SH-SY5Y (cell line): Measurements from ENCODE around the gene NR5A2.

ENCODE experiments used
- GATA2 ChIP-seq: IDR thresholded peaks from 2 replicates; pipeline ENCODE4 v1.6.1; 2011; ENCODE audit warnings: mild to moderate bottlenecking, low read depth, low read length
- GATA3 ChIP-seq: IDR thresholded peaks from 2 replicates; pipeline ENCODE4 v1.6.1; 2011; ENCODE audit warnings: low read depth, mild to moderate bottlenecking, low read length, moderate library complexity

Gene NR5A2

DNA sequence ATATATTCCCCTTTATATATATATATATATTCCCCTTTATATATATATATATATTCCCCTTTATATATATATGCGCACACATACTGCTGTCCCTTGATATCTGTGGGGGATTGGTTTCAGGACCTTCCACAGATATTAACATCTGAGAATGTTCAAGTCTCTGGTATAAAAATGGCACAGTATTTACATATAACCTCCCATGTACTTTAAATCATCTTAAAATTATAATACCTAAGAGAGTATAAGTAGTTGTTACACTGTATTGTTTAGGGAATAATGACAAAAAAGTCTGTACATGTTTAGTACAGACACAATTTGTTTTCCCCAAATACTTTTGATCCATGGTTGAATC is 45.8 kb downstream of the NR5A2 start:
- TF ChIP-seq GATA3 = no peak
- no peak for TF ChIP-seq GATA2

DNA sequence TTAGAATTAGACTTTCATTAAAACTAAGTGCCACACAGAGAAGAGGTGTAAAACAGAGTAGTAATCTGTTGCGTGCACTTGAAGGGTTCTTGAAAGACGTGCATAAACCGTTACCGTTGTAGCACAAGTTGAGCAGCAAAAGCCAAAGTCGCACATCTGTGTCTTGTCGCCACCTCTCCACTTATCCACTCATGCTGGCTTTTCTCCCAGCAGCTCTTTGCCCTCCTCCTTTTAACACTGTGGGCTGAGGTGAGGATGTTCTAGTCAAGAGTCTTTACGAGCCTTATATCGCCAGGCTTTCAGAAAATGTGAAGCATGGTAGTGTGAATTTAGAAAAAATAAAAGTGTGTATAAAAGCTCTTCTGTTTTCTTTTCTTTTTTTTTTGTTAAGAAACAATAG is 48.0 kb downstream of the NR5A2 start:
- TF ChIP-seq GATA2 (no peak), GATA3 (no peak)

DNA sequence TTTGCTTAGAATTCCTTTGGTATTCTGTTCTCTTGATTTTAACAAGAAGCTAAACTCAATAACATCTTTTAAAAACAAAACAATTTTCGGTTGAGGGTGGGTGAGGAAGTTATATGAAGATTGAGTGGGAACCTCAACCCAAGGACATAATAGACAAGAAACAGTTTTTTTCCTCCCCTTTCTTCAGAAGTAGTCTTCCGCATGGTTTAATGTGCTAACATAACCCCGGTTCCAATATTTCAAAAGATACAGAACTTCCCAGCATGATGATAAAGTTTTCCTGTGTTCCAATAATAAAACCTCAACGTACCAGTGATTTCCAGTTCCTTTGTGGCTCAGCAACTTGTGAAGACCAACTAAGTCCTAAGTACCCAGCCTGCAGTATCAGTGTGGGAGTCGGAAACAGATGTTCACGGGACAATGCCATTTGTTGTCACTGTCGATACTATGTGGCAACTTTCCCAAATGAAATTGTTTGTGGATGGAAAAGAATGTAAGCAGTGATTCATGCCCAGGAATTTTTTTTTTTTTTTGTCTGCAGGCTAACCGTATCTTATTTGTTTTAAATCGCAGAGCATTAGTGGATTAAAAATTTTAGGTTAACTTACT is 48.5 kb downstream of the NR5A2 start:
- TF ChIP-seq GATA2 (no peak), GATA3 (no peak)

DNA sequence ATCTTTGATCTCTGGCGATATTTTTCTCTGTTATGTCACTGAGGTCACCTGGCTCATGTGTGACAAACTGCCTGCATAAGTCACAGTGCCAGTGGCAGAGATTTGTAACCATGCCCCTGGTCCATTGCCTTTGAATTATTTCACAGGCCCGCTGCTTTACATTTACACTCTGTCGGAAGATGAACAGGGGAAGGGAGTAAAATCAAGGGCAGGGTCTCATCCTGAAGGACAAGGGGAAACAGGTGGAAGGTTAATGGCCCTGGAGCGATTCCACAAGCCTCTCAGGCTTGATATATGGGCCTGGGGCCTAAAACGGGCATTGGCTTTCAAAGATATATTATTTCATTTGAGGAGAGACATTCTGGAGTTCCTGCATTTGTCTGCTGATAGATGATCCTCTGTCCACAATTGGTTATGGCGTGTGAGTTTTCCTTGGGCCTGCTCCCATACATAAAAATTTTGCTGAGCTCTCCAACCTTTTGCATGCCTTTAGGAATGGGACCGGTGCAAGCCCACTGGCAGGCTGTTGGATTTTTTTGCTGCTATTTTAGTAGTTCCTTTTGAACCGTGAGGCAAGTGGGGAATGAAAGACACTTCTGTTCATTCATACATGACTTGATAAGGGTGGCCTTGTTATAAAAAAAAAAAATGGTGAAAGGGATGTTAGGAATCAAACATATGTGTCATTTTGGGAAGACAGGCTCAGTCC is 51.9 kb downstream of the NR5A2 start:
- no peak for TF ChIP-seq GATA3
- TF ChIP-seq GATA2 = no peak

DNA sequence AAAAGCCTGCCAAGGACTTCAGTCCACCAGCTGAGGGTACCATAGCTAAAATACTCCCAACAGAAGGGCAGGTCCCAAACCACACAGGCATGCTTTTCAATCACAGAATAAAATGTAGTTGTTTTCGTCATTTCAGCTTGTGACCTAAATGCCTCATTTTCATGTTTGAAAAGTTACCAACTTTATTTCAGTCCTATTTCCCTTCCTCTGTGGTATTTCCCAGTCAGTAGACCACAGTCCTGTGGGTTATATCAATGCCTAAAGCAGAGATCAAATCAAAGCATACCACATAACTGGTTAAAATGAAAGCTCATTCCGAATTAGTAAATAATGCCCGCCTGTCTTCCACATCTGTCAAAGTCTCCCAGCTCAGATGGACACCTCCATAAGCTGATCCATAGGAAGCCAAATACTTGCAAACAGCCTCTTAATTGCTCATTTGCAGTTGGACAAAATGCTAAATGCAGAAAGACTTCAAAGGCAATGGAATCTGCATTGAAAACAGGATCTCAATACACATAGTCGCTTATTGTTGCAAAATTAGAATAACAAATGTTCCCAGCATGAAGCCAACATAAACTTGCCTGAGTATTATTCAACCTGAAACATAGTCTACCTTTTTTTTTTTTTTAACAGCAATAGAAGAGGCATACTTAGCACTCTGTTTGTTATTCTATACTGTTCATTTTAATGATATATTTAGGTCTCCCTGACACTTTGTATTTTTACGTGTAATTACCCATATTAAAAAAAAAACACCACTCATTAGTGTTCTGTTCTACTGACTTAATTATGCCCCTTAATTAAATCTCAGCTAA is 53.9 kb downstream of the NR5A2 start:
- TF ChIP-seq GATA3 = no peak
- no peak for TF ChIP-seq GATA2

DNA sequence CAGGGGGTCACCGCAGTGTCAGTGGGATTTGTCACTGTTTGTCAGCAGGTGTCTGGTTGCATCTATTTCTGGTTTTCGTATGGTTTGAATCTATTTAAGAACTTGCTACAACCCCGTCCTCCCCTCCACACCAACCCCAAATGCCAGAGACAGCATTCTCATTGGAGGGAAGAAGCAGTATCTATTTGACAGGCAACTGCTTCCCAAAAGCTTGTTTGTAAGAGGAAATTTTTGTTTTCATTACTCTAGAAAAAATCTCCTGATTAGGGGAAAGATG is 54.4 kb downstream of the NR5A2 start:
- no peak for TF ChIP-seq GATA3
- no peak for TF ChIP-seq GATA2

DNA sequence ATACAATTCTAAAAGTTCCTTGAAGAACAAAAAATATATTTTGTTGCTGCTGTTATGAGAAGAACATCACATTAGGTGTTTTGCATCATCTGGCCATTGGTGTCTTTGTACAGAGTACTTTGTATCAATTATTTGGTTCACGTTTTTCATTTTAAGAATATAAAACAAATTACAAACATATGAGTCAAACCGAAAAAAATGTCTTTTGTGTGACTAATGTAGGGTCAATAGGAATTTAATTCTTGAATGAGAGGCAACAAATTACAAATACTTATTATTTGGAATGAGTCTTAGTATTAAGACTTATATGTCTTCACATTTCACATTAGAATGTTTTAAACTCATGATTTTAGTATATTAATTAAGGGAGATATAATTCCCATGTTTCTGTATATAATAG is 54.8 kb downstream of the NR5A2 start:
- TF ChIP-seq GATA2 (no peak), GATA3 (no peak)

DNA sequence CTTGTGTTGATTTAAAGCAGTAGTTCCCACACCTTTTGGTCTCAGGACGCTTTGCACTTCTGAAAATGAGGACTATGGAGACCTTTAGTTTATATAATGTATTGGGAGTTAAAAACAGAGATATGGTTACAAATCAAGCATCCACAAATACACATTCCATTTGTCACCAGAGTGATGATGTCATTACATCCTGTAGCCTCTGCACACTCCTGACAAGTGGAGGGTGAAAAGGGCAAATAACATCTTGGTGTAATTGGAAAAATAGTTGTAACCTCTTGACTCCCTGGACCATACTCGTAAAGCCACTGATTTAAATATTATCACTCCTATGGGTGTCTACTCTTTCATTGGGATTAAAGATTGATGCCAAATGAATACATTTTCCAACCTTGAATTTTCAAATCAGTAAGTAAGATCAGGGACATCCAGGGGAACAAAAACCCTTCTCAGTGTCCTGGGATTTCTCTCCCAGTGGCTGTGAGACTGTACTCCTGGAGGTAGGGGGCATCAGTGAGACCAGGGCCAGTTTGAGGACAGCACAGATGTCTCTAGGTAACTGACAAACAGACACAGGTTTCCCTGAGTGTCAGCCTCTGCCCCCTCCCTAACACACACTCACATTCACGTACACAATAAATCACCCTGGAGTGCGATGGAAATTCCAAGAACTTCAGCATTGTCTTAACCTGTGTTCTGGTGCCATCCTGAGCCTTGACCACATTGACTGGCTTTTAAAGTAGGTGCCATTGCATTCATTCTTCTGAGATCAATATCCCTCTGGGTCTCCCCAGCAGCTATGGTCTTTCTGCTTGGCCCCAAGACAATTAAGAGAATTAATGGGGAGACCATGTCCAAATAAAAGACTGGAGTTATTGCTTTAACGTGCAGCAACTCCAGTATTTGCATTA is 63.0 kb downstream of the NR5A2 start:
- no peak for TF ChIP-seq GATA3
- no peak for TF ChIP-seq GATA2

DNA sequence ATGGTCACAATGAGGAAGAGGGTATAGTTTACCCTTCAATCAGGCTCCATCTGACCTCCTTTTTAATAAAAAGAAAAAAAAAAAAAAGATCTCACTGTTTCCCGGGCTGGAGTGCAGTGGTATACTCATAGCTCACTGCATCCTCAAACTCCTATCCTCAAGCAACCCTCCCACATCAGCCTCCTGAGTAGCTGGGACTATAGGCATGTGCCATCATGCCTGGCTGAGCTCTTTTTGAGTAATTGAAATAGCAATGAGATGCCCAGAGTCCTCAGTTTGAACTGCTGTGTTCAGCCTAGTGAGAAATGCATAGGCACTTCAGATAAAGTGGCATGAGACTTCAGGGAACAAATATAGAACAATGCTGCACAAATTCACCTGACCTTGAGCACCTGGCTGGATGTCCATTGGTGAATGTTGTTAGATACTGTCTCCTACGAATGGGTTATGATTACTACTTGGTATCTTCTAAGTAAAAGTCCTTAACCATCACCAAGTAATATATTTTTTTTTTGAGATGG is 67.6 kb downstream of the NR5A2 start:
- no peak for TF ChIP-seq GATA2
- TF ChIP-seq GATA3 = no peak

DNA sequence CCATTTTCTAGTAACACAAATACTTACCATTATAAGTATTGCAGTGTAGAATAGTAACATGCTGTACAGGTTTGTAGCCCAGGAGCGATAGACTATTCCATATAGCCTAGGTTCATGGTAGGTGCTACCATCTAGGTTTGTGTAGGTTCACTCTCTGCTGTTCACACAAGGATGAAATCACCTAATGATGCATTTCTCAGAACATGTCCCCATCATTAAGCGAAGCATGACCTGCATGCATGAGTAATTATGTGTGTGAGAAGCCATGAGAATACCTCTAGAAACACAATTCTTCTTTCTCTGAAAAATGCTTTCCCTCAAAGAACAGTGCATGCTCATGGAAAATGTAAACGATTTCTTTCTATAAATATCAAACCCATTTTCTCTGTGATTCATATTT is 69.3 kb downstream of the NR5A2 start:
- TF ChIP-seq GATA3 (no peak), GATA2 (no peak)

DNA sequence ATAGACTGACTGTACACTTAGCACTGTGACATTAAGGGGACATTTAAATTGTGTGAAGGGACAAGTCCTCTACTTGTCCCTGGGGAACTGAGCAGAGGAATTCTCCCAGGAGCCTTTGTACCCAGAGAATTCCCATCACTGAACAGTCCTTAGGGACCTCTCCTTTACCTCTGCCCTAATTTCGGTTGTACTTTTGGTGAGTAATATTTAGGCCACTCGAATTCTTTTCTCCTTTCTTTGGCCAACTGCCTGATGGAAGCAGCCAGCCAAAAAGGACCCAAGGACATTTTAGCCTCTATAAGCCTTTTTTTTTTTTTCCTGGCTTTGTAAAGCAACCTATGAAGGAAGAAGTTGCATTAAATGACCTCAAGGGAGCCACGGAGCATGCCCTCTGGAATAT is 71.5 kb downstream of the NR5A2 start:
- no peak for TF ChIP-seq GATA3
- TF ChIP-seq GATA2 = no peak

DNA sequence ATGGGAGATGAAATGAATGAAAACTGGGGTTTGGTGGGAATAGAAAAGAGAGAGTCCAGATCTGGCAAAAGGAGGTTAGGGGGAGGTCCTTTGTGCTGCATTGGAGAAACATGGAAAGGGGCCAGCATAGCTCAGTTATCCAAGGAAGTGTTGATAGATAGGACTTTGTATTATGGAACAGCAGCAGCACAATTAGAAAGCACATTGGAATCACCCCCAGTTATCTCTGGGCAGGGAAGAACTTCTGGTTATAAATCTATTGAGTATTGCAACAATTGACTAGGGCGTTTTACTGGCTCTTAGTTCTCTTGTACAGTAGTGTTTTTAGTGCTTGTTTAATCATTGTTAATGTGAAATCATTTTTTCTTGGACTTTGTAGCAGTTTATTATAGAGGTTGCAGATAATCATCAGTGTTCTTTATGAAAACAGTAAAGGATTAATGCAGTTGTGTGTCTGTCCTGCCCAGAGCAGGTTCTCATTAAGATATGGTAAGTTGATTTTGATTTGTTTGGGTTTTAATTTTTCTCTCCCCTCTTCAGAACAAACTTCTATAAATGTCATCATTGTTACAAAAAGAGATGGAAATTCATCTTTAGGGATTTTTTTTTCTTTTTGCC is 76.6 kb downstream of the NR5A2 start:
- TF ChIP-seq GATA3 = no peak; the same call in 1 of the 2 replicates

DNA sequence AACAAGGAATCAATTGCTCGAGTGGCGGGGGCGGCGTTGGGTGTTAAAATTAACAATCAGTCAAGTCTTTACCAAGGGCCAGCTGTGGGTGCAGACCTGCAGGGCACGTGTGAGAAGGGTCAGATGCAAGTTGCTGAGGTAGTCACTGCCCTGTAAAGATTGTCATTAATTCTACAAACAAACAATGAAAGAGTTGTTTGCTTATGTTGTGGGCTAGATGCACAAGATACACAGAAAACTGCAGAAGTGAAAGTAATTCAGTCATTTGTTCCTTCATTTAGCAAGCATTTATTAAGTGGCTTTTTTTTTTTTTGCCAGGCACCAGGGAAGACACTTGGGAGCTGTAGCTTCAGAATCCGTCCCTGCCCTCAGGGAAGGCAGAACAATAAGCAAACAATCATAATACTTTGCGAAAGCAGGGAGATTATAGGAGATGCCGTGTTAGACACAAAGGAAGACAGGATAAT is 79.5 kb downstream of the NR5A2 start:
- TF ChIP-seq GATA3 (no peak), GATA2 (no peak)

DNA sequence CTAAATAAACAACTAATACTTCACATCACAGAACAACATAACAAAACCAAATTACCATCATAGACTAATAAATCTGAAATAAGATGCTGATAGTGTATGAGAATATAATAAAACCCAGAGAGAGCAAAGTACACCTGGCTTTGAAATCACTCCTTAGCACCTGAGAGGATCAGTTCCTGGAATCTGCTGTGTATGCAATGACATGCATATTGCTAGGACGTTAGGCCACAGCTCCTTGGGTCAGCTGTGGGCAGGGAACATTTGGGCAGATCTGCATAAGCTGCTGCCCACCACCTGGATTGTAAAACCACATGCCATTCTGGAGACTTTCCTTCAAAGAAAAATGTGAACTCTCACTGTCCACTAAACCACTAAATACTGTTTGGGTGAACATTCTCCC is 81.1 kb downstream of the NR5A2 start:
- TF ChIP-seq GATA3 = no peak
- no peak for TF ChIP-seq GATA2
